Prostate gland (tissue), 2 donors: ENCODE data around the gene AK8. TPM values are rescaled to one million over a fixed set of nuclear protein-coding genes. Genes with fewer than 3 reads are reported as not detected.
"Not testable (repeated sequence)": the region's sequence is repeated elsewhere in the genome, so short reads cannot be mapped to it uniquely, and the experiment has no call there.

ENCODE experiments used
- DNase-seq: peaks from one replicate; pipeline ENCODE4 v3.0.0-alpha.2; 2019; ENCODE audit warnings: low spot score
- H3K27ac ChIP-seq, 2 donors: fragments of 200-600 bp; sonication (generic); 2 replicates each; pipeline ENCODE4 v1.5.1; 2017 to 2019
- H3K27me3 ChIP-seq: fragments of 200-600 bp; sonication (generic); replicated peaks from 2 replicates; pipeline ENCODE4 v1.5.1; 2019; ENCODE audit not compliant: insufficient read depth
- H3K36me3 ChIP-seq, 2 donors: fragments of 200-600 bp; sonication (generic); 1 replicate in 1 of 2; 2 replicates in 1 of 2; pipeline versions ENCODE4 v1.5.1 to v1.8.1; 2017 to 2019
- H3K4me1 ChIP-seq: fragments of 200-600 bp; sonication (generic); replicated peaks from 2 replicates; pipeline ENCODE4 v1.5.1; 2019
- H3K4me3 ChIP-seq, 2 donors: fragments of 200-600 bp; sonication (generic); 2 replicates each; pipeline ENCODE4 v1.5.1; 2017 to 2019
- H3K9me3 ChIP-seq: fragments of 200-600 bp; sonication (generic); 2 replicates; pipeline ENCODE4 v1.5.1; 2017
- CTCF ChIP-seq, 4 experiments: fragments of 200-600 bp in 2 of 4; fragments of 450-650 bp in 2 of 4; sonication (generic) in 2 of 4; IDR thresholded peaks; 1 replicate in 3 of 4; 2 replicates in 1 of 4; pipeline ENCODE4 v1.5.1; 2016 to 2019; ENCODE audit warnings: antibody characterized with exemption in 4 of 4, mild to moderate bottlenecking in 2 of 4, moderate library complexity in 2 of 4
- POLR2A ChIP-seq: fragments of 450-650 bp; IDR thresholded peaks from one replicate; pipeline ENCODE4 v1.6.1; 2016; ENCODE audit warnings: antibody characterized with exemption, mild to moderate bottlenecking
- POLR2AphosphoS5 ChIP-seq: sonication (generic); formaldehyde crosslinking; IDR thresholded peaks from one replicate; pipeline ENCODE4 v1.6.1; 2017; ENCODE audit warnings: antibody characterized with exemption
- WGBS: methylation state at CpG from one replicate; pipeline ENCODE4 v1.1.5; 2018; 5-methylcytosine and 5-hydroxymethylcytosine counted together
- intact Hi-C: fragments of 100-400 bp; cut with DNase I; formaldehyde crosslinking; loops from one replicate; pipeline ENCODE4 v1.14.2; 2022
- total RNA-seq, 2 donors: library from RNA; depleted of rRNA; stranded (reverse); fragments of >200 nt; gene quantifications; one replicate each; pipeline ENCODE4 v1.1.0, GENCODE V29; 2016

AK8 gene
- total RNA-seq, 2 donors from 2014 or later = 3.3 to 4.1 TPM

GRCh38 chr9:132712753-132713152 lies 165.3 kb downstream of the AK8 start:
- Histone ChIP-seq H3K4me1 (no peaks in the 10 kb centered on the region), H3K27me3 (no peaks in the 10 kb centered on the region), H3K27ac (no peak overlapping the region), H3K9me3 (no peaks in the 10 kb centered on the region), H3K36me3 (no peaks in the 10 kb centered on the region), H3K4me3 (no peak overlapping the region)
- TF ChIP-seq CTCF (IDR thresholded peaks at IDR 0.05) = no peak
- TF ChIP-seq POLR2AphosphoS5 = no peak
- no peak for TF ChIP-seq POLR2A
- intact Hi-C loops = no loop called here
- no peak for DNase-seq
- WGBS = 80% methylated on average over 5 of the region's 5 CpGs

GRCh38 chr9:132711846-132712245 lies 166.2 kb downstream of the AK8 start:
- 82% methylated on average over 3 of the region's 3 CpGs for WGBS
- Histone ChIP-seq H3K4me1 (no peaks in the 10 kb centered on the region), H3K4me3 (no peak overlapping the region), H3K27ac (no peak overlapping the region), H3K36me3 (no peaks in the 10 kb centered on the region), H3K27me3 (no peaks in the 10 kb centered on the region), H3K9me3 (no peaks in the 10 kb centered on the region)
- intact Hi-C loops = no loop called here
- DNase-seq = no peak
- TF ChIP-seq CTCF (IDR thresholded peaks at IDR 0.05) = no peak
- no peak for TF ChIP-seq POLR2AphosphoS5
- no peak for TF ChIP-seq POLR2A

GRCh38 chr9:132711152-132711551 lies 166.9 kb downstream of the AK8 start:
- H3K27me3 ChIP-seq, DNase-seq, H3K9me3 ChIP-seq, H3K4me1 ChIP-seq, H3K36me3 ChIP-seq, H3K4me3 ChIP-seq, H3K27ac ChIP-seq, intact Hi-C loops: not testable (repeated sequence)
- WGBS = 97% methylated on average over 5 of the region's 5 CpGs

- Histone ChIP-seq H3K9me3 (no peaks in the 10 kb centered on the region), H3K4me3 (no peak overlapping the region), H3K36me3 (no peaks in the 10 kb centered on the region), H3K27ac (no peak overlapping the region), H3K27me3 (no peaks in the 10 kb centered on the region), H3K4me1 (no peaks in the 10 kb centered on the region)
- DNase-seq = no peak
- intact Hi-C loops = no loop called here
- no peak for TF ChIP-seq POLR2A
- TF ChIP-seq POLR2AphosphoS5 = no peak
- TF ChIP-seq CTCF (IDR thresholded peaks at IDR 0.05) = no peak
- WGBS = 67% methylated on average over 6 of the region's 6 CpGs
These were observed 167.8 kb downstream of the AK8 start for GRCh38 chr9:132710333-132710732.

- WGBS = 85% methylated on average over 21 of the region's 23 CpGs
- H3K27ac ChIP-seq = no peak overlapping the region
- H3K4me1 ChIP-seq = peaks cover under 1% of the 10 kb centered on the region
- H3K4me3 ChIP-seq = no peak overlapping the region
- intact Hi-C loops = no loop called here
- DNase-seq = no peak
- no peaks in the 10 kb centered on the region for H3K9me3 ChIP-seq
- TF ChIP-seq POLR2A (no peak), POLR2AphosphoS5 (no peak), CTCF (IDR thresholded peaks at IDR 0.05) (no peak)
- no peaks in the 10 kb centered on the region for H3K27me3 ChIP-seq
- no peaks in the 10 kb centered on the region for H3K36me3 ChIP-seq
These were observed 169.2 kb downstream of the AK8 start for GRCh38 chr9:132708769-132709430.
